Measurements from ENCODE around the gene MRPS18A.

Gene MRPS18A

GRCh38 chr6:43678341-43678740, 9.2 kb downstream of the MRPS18A start:
- H3K9ac ChIP-seq (ENCODE audit: low read length), result no peak overlapping the region
- H3K4me1 ChIP-seq (ENCODE audit: insufficient read depth, low read length, severe bottlenecking), result no peaks in the 10 kb centered on the region
- H3K9me2 ChIP-seq (ENCODE audit: low read depth, low read length), result no peaks in the 10 kb centered on the region
- TF ChIP-seq EZH2 (IDR thresholded peaks at IDR 0.05; ENCODE audit: borderline replicate concordance, low read length), result no peak
- no peak for TF ChIP-seq CTCF (IDR thresholded peaks at IDR 0.05; ENCODE audit: low read length)
- H4K20me1 ChIP-seq (ENCODE audit: insufficient read depth, low read length), result no peaks in the 10 kb centered on the region
- no peak overlapping the region for H3K4me3 ChIP-seq (ENCODE audit: low read depth, low read length, poor library complexity, severe bottlenecking)
- peaks cover 11% of the 10 kb centered on the region for H3K79me2 ChIP-seq (ENCODE audit: insufficient read depth, low read length)
- no peak overlapping the region for H3K27ac ChIP-seq (ENCODE audit: low read depth, low read length, poor library complexity, severe bottlenecking)
- no peaks in the 10 kb centered on the region for H3F3A ChIP-seq (ENCODE audit: insufficient read depth, low read length)
- no peaks in the 10 kb centered on the region for H3K9me3 ChIP-seq (ENCODE audit: low read length)
- H3K27me3 ChIP-seq (ENCODE audit: insufficient read depth, low read length), result no peaks in the 10 kb centered on the region
- H3K36me3 ChIP-seq (ENCODE audit: insufficient read depth, low read length), result peaks cover 90% of the 10 kb centered on the region
- no peak overlapping the region for H3K4me2 ChIP-seq (ENCODE audit: low read length)
- no peak overlapping the region for H2AFZ ChIP-seq (ENCODE audit: low read length)

GRCh38 chr6:43677759-43678158, 9.8 kb downstream of the MRPS18A start:
- no peak overlapping the region for H3K27ac ChIP-seq (ENCODE audit: low read depth, low read length, poor library complexity, severe bottlenecking)
- no peaks in the 10 kb centered on the region for H3K27me3 ChIP-seq (ENCODE audit: insufficient read depth, low read length)
- no peaks in the 10 kb centered on the region for H4K20me1 ChIP-seq (ENCODE audit: insufficient read depth, low read length)
- H3K9me3 ChIP-seq (ENCODE audit: low read length), result no peaks in the 10 kb centered on the region
- no peak overlapping the region for H3K4me3 ChIP-seq (ENCODE audit: low read depth, low read length, poor library complexity, severe bottlenecking)
- H3K9ac ChIP-seq (ENCODE audit: low read length), result no peak overlapping the region
- H3K9me2 ChIP-seq (ENCODE audit: low read depth, low read length), result no peaks in the 10 kb centered on the region
- TF ChIP-seq CTCF (IDR thresholded peaks at IDR 0.05; ENCODE audit: low read length) (no peak), EZH2 (IDR thresholded peaks at IDR 0.05; ENCODE audit: borderline replicate concordance, low read length) (no peak)
- H3K4me2 ChIP-seq (ENCODE audit: low read length), result no peak overlapping the region
- H3K36me3 ChIP-seq (ENCODE audit: insufficient read depth, low read length), result peaks cover 90% of the 10 kb centered on the region
- H3K4me1 ChIP-seq (ENCODE audit: insufficient read depth, low read length, severe bottlenecking), result no peaks in the 10 kb centered on the region
- no peaks in the 10 kb centered on the region for H3F3A ChIP-seq (ENCODE audit: insufficient read depth, low read length)
- H3K79me2 ChIP-seq (ENCODE audit: insufficient read depth, low read length), result peaks cover 5% of the 10 kb centered on the region; the same call in 1 of the 2 replicates
- no peak overlapping the region for H2AFZ ChIP-seq (ENCODE audit: low read length)

- Histone ChIP-seq H3K4me3 (ENCODE audit: low read depth, low read length, poor library complexity, severe bottlenecking) (no peak overlapping the region), H3K79me2 (ENCODE audit: insufficient read depth, low read length) (no peaks in the 10 kb centered on the region), H3K4me1 (ENCODE audit: insufficient read depth, low read length, severe bottlenecking) (no peaks in the 10 kb centered on the region), H3K9me3 (ENCODE audit: low read length) (no peaks in the 10 kb centered on the region), H4K20me1 (ENCODE audit: insufficient read depth, low read length) (no peaks in the 10 kb centered on the region), H2AFZ (ENCODE audit: low read length) (no peak overlapping the region), H3K36me3 (ENCODE audit: insufficient read depth, low read length) (peaks cover 90% of the 10 kb centered on the region), H3K9me2 (ENCODE audit: low read depth, low read length) (no peaks in the 10 kb centered on the region), H3K9ac (ENCODE audit: low read length) (no peak overlapping the region), H3K27ac (ENCODE audit: low read depth, low read length, poor library complexity, severe bottlenecking) (no peak overlapping the region), H3K27me3 (ENCODE audit: insufficient read depth, low read length) (no peaks in the 10 kb centered on the region), H3K4me2 (ENCODE audit: low read length) (no peak overlapping the region), H3F3A (ENCODE audit: insufficient read depth, low read length) (no peaks in the 10 kb centered on the region)
- TF ChIP-seq CTCF (IDR thresholded peaks at IDR 0.05; ENCODE audit: low read length), result no peak
- TF ChIP-seq EZH2 (IDR thresholded peaks at IDR 0.05; ENCODE audit: borderline replicate concordance, low read length), result no peak
Measured at GRCh38 chr6:43676962-43677606, 10.5 kb downstream of the MRPS18A start.
